Large intestine (tissue), 3 donors: ENCODE data around the gene ZC3HAV1. TPM values are rescaled to one million over a fixed set of nuclear protein-coding genes. Genes with fewer than 3 reads are reported as not detected.
A peak's percentile ranks its signal among the peaks of the same experiment; 100 is the strongest.
"Not testable (repeated sequence)": the region's sequence is repeated elsewhere in the genome, so short reads cannot be mapped to it uniquely, and the experiment has no call there.

Source experiments
- DNase-seq, 2 donors: peaks; one replicate each; pipeline versions ENCODE4 v3.0.0 to v3.0.0-alpha.2; 2013
- H3K27ac ChIP-seq: one replicate; pipeline ENCODE4 v1.5.1; 2013; ENCODE audit warnings: low read length
- H3K27me3 ChIP-seq: 2 replicates; pipeline ENCODE4 v1.6.1; 2013; ENCODE audit warnings: low read length; ENCODE audit not compliant: control insufficient read depth, insufficient read depth
- H3K36me3 ChIP-seq: 2 replicates; pipeline ENCODE4 v1.6.1; 2013; ENCODE audit warnings: low read length; ENCODE audit not compliant: control insufficient read depth, insufficient read depth
- H3K4me1 ChIP-seq: one replicate; pipeline ENCODE4 v1.6.1; 2013; ENCODE audit warnings: low read length; ENCODE audit not compliant: control insufficient read depth, insufficient read depth
- H3K4me3 ChIP-seq: one replicate; pipeline ENCODE4 v1.5.1; 2013; ENCODE audit warnings: low read length
- H3K9me3 ChIP-seq: one replicate; pipeline ENCODE4 v1.6.1; 2013; ENCODE audit warnings: mild to moderate bottlenecking, low read depth, low read length, moderate library complexity; ENCODE audit not compliant: control insufficient read depth
- WGBS: methylation state at CpG from one replicate; pipeline ENCODE4 v1.1.5; 2013; ENCODE audit warnings: low lambda C conversion rate; ENCODE audit not compliant: insufficient coverage; 5-methylcytosine and 5-hydroxymethylcytosine counted together
- polyA plus RNA-seq: library from polyadenylated mRNA; unstranded; fragments of 120-200 nt; gene quantifications from one replicate; pipeline ENCODE4 v1.2.1, GENCODE V29; 2013

Gene ZC3HAV1
- polyA plus RNA-seq, 1 donor = 20.0 TPM

DNA sequence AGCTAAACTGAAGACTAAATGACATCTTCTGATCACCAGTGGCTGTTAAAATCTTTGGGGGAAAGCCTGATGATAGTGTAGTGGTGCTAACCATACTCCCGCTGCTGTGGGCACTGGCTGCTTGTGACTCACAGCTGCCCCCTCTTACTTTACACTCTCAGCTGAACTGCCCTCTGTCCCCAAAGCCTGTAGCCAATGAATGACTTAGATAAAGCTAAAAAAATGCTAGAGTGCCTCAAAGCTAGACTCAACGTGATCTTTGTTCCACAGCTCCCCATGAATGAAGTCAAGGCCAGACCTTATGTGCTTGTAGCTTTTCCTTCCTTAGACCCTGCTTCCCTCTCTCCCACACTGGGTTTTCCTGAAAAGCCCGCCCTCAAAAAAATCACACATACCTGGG lies 80.2 kb downstream of the ZC3HAV1 start:
- peaks cover 62% of the 10 kb centered on the region for H3K36me3 ChIP-seq
- no peak overlapping the region for H3K27ac ChIP-seq
- 60% methylated on average over 1 of the region's 3 CpGs for WGBS
- no peaks in the 10 kb centered on the region for H3K27me3 ChIP-seq
- H3K4me1 ChIP-seq = peaks cover under 1% of the 10 kb centered on the region
- H3K4me3 ChIP-seq = no peak overlapping the region
- H3K9me3 ChIP-seq = no peaks in the 10 kb centered on the region
- DNase-seq = no peak

DNA sequence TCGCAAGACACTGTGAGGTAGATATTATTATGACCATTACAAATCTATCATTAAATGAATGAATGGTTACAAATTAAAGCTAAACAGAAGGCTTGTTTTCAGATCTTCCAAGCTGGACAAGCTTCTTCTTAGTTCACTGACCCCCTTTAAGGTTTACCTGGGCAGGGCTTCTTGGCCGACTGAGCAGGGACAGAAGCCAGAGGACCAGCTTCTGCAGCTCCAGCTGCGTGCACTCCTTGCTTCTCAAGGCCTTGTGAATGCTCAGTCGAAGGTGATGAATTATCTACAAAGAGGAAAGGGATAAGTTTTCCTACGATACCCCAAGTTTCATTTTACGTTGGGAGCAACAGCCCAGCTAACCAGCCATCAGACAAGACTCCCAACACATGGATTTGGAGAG lies 83.0 kb downstream of the ZC3HAV1 start:
- no peak overlapping the region for H3K27ac ChIP-seq
- no peaks in the 10 kb centered on the region for H3K9me3 ChIP-seq
- no peak overlapping the region for H3K4me3 ChIP-seq
- WGBS = no CpG with 5 or more reads among the region's 6 CpGs
- no peaks in the 10 kb centered on the region for H3K27me3 ChIP-seq
- DNase-seq = no peak
- H3K36me3 ChIP-seq = peaks cover 57% of the 10 kb centered on the region
- H3K4me1 ChIP-seq = no peaks in the 10 kb centered on the region

DNA sequence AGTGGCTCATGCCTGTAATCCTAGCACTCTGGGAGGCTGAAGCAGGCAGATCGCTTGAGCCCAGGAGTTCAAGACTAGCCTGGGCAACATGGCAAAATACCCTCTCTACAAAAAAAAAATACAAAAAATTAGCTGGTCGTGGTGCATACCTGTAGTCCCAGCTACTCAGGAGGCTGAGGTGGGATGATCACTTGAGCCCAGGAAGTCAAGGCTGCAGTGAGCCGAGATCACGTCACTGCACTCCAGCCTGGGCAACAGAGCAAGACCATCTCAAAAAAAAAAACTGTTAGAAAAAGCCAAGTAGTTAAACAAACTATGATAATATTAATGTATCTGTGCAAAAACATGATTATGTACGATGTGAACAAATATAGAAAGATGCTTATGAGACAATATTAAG lies 83.7 kb downstream of the ZC3HAV1 start:
- not testable (repeated sequence) for DNase-seq, H3K9me3 ChIP-seq, H3K4me1 ChIP-seq, H3K27me3 ChIP-seq, H3K27ac ChIP-seq, H3K4me3 ChIP-seq
- H3K36me3 ChIP-seq = peaks cover 55% of the 10 kb centered on the region
- WGBS = 100% methylated on average over 1 of the region's 5 CpGs

DNA sequence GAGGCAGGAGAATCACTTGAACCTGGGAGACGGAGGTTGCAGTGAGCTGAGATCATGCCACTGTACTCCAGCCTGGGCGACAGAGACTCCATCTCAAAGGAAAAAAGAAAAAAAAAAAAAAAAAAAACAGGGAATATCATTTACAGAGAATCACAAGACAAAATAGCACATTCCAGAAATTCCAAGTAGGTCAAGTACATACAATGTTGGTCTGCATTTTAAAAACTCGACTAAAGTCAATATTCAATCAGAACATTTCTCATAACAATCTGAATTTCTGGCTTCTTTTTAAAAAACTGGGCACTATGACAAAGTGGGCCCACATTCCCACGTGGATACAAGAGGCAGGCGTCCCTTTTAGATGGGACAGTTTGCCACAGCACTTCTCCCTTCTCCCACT lies 86.4 kb downstream of the ZC3HAV1 start:
- no peak for DNase-seq
- Histone ChIP-seq H3K9me3 (no peaks in the 10 kb centered on the region), H3K4me3 (no peak overlapping the region), H3K27me3 (no peaks in the 10 kb centered on the region), H3K4me1 (no peaks in the 10 kb centered on the region), H3K36me3 (peaks cover 35% of the 10 kb centered on the region), H3K27ac (no peak overlapping the region)
- WGBS = 100% methylated on average over 1 of the region's 5 CpGs

DNA sequence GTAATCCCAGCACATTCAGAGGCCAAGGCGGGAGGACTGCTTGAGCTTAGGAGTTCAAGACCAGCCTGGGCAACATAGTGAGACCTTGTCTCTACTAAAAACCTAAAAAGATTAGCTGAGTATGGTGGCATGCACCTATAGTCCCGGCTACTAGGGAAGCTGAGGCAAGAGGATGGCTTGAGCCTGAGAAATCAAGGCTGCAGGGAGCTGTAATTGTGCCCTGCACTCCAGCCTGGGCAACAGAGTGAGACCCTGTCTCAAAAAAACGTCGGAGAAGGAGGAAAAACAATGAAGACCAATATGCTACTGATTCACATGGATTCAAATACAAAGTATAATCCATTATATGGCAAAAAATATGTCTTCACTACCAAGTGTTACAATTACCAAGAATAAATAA lies 87.2 kb downstream of the ZC3HAV1 start:
- Histone ChIP-seq H3K4me3 (no peak overlapping the region), H3K4me1 (no peaks in the 10 kb centered on the region), H3K9me3 (no peaks in the 10 kb centered on the region), H3K27me3 (no peaks in the 10 kb centered on the region), H3K27ac (no peak overlapping the region), H3K36me3 (peaks cover 33% of the 10 kb centered on the region)
- WGBS = 93% methylated on average over 2 of the region's 4 CpGs
- no peak for DNase-seq

DNA sequence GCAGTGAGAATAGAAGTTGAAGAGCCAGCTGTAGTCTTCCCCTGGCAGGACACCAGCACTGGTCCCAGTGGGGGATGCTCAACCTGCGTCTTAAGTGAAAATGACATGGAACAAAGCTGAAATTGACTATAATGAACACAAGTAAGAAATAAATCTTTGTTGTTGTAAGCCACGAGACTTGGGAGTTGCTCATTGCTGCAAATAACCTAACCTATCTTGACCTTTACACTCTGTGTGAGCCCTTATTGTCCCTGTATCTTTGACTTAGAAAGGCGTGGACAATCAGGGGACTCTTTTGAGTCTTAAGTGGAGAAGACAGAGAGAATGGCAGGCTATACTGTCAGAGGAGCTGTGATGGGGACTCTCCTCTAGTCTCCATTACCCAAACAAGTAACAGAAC lies 90.6 kb downstream of the ZC3HAV1 start:
- no peaks in the 10 kb centered on the region for H3K27me3 ChIP-seq
- H3K36me3 ChIP-seq = peaks cover 8% of the 10 kb centered on the region
- no peaks in the 10 kb centered on the region for H3K9me3 ChIP-seq
- H3K4me1 ChIP-seq = no peaks in the 10 kb centered on the region
- peak in 1 of 2 donors; percentile 16 for DNase-seq
- no peak overlapping the region for H3K4me3 ChIP-seq
- no peak overlapping the region for H3K27ac ChIP-seq
- no CpG with 5 or more reads among the region's 3 CpGs for WGBS

DNA sequence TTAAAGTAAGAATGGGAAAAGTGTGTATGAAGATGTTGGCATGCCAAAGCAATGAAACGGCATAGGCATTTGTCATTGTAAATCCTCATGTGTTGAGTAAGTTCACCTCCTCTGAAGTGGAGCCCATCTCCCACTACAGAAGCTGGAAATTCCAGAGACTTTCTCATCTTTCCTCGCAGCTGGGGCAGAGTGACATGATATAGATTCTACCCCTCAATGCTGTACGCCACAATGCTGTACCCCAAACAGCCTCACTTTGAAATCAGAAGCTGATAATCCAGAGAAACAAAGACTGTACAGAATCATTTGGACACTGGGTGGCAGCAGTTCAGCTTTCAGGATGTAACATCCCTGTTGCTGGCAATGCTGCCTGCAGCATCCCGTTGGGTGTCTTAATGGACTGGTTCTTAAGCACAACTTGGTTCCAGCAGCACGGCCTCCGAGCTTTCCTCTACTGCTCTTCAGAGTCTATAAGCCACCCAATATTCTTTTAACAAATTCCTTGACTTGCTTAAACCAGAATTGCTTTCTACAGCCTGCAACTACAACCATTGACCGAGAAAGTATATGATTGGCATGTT lies 92.5 kb downstream of the ZC3HAV1 start:
- Histone ChIP-seq H3K36me3 (no peaks in the 10 kb centered on the region), H3K4me3 (no peak overlapping the region), H3K27ac (no peak overlapping the region), H3K4me1 (no peaks in the 10 kb centered on the region), H3K27me3 (no peaks in the 10 kb centered on the region), H3K9me3 (no peaks in the 10 kb centered on the region)
- 33% methylated on average over 3 of the region's 7 CpGs for WGBS
- peak; percentile 28 to 38 for DNase-seq

DNA sequence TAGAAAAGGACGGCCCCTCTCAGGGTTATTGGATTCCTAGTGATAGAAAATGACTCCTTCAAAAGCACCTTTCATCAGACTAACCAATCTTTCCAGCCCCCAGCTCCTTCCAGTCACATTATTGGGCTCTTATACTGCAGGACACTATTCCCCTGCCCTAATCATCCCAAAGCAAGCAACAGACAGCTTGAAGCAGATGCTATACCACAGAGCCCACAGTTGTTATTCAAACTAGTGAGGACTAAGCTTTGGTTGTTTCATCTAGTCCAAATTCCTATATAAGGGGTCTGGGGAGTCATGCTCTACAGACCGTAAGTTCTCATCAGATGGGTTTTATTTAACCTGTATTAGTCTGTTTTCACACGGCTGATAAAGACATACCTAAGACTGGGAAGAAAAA lies 98.1 kb downstream of the ZC3HAV1 start:
- no peaks in the 10 kb centered on the region for H3K4me1 ChIP-seq
- no peaks in the 10 kb centered on the region for H3K9me3 ChIP-seq
- no peak overlapping the region for H3K27ac ChIP-seq
- DNase-seq = no peak
- H3K36me3 ChIP-seq = no peaks in the 10 kb centered on the region
- H3K27me3 ChIP-seq = no peaks in the 10 kb centered on the region
- no CpG with 5 or more reads among the region's 3 CpGs for WGBS
- no peak overlapping the region for H3K4me3 ChIP-seq

DNA sequence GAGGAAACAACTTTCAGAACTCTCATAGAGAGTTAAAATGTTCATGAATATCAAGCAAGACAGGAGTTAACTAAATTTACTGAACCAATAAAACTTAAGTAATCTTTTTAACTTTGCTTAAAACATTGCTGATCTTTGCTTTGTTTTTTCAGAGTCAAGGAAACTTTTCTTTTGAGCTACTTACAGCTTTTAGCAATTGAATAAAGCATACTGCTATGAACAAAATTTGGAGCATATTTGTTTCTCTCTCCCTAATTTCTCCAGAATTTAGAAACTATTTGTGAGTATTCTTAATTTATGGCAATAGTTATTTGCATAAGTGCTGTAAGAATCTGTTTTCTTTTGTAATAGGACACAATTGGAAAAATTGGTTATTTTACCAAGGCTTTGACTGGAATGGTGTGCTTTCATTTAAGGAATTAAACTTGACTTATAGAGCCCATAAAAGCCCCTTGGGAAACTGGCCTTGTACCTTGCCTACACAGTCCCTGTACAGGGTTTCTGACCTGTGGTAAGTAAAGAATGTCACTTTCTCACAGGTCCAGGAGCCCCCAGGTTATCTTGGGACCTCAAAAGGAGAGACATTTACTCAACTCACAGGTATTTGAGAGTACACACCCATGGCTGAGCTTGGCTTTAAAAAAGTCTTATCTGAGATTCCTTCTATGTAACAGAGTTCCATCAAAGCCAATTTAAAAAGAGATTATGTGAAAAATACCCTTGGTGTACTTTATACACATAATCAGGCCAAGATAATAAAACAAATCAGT lies 105.0 kb downstream of the ZC3HAV1 start:
- peaks cover 2% of the 10 kb centered on the region for H3K9me3 ChIP-seq
- no peak overlapping the region for H3K27ac ChIP-seq
- no peak overlapping the region for H3K4me3 ChIP-seq
- no peaks in the 10 kb centered on the region for H3K4me1 ChIP-seq
- H3K27me3 ChIP-seq = no peaks in the 10 kb centered on the region
- peak in 1 of 2 donors; percentile 5 for DNase-seq
- no peaks in the 10 kb centered on the region for H3K36me3 ChIP-seq

DNA sequence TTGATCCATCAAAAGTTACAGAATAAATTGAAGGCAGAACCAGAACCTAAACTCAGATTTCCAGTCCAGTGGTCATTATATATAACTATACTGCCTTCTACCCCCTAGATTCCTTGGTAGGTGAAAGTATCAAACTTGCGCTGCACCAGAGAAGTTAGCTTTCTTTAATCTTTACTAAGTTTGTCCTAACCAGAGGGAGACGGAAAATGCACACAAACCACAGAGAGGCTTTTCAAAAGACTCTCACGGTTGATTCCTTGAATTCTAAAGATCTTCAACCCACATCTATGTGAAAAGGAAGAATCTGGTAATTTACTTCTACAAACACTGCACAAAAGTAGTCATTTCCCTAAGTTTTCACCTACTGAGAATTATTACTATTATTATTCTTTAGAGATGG lies 110.1 kb downstream of the ZC3HAV1 start:
- no peaks in the 10 kb centered on the region for H3K4me1 ChIP-seq
- WGBS = no CpG with 5 or more reads among the region's 3 CpGs
- H3K36me3 ChIP-seq = no peaks in the 10 kb centered on the region
- no peak overlapping the region for H3K4me3 ChIP-seq
- H3K9me3 ChIP-seq = peaks cover 2% of the 10 kb centered on the region
- no peak for DNase-seq
- no peaks in the 10 kb centered on the region for H3K27me3 ChIP-seq
- H3K27ac ChIP-seq = no peak overlapping the region
